ENCODE data around the gene PLEKHF1.

The PLEKHF1 gene

GRCh38 chr19:29620931-29621351, 44.3 kb upstream of the PLEKHF1 start:
- no peak for DNase-seq (ENCODE audit: low read depth in 1 of 2, low spot score in 1 of 2)
- Histone ChIP-seq H3K4me3 (replicated peaks; ENCODE audit: insufficient read depth, low read length) (no peak overlapping the region), H3K27me3 (ENCODE audit: insufficient read depth, poor library complexity, severe bottlenecking) (peaks cover 3% of the 10 kb centered on the region), H3K27ac (replicated peaks) (no peak overlapping the region)
- TF ChIP-seq GABPA (IDR thresholded peaks at IDR 0.05; ENCODE audit: low read depth) (no peak), REST (IDR thresholded peaks at IDR 0.05; ENCODE audit: insufficient replicate concordance, low read depth) (no peak), CTCF (IDR thresholded peaks at IDR 0.05; ENCODE audit: insufficient read depth, low read length) (no peak), SPI1 (IDR thresholded peaks at IDR 0.05; ENCODE audit: borderline replicate concordance, low read depth) (no peak), POLR2AphosphoS5 (IDR thresholded peaks at IDR 0.05; ENCODE audit: low read depth) (no peak)

GRCh38 chr19:29622166-29623070, 42.8 kb upstream of the PLEKHF1 start:
- TF ChIP-seq GABPA (IDR thresholded peaks at IDR 0.05; ENCODE audit: low read depth): no peak
- TF ChIP-seq REST (IDR thresholded peaks at IDR 0.05; ENCODE audit: insufficient replicate concordance, low read depth): no peak
- no peak for TF ChIP-seq SPI1 (IDR thresholded peaks at IDR 0.05; ENCODE audit: borderline replicate concordance, low read depth)
- H3K4me3 ChIP-seq (replicated peaks; ENCODE audit: insufficient read depth, low read length): no peak overlapping the region
- DNase-seq (ENCODE audit: low read depth in 1 of 2, low spot score in 1 of 2): no peak

GRCh38 chr19:29623726-29624488, 41.4 kb upstream of the PLEKHF1 start:
- Histone ChIP-seq H3K4me3 (replicated peaks; ENCODE audit: insufficient read depth, low read length) (no peak overlapping the region), H3K27me3 (ENCODE audit: insufficient read depth, poor library complexity, severe bottlenecking) (peaks cover 3% of the 10 kb centered on the region), H3K27ac (replicated peaks) (no peak overlapping the region)
- no peak for TF ChIP-seq REST (IDR thresholded peaks at IDR 0.05; ENCODE audit: insufficient replicate concordance, low read depth)
- no peak for TF ChIP-seq SPI1 (IDR thresholded peaks at IDR 0.05; ENCODE audit: borderline replicate concordance, low read depth)
- TF ChIP-seq POLR2AphosphoS5 (IDR thresholded peaks at IDR 0.05; ENCODE audit: low read depth): no peak
- no peak for TF ChIP-seq GABPA (IDR thresholded peaks at IDR 0.05; ENCODE audit: low read depth)
- no peak for TF ChIP-seq CTCF (IDR thresholded peaks at IDR 0.05; ENCODE audit: insufficient read depth, low read length)
- DNase-seq (ENCODE audit: low read depth in 1 of 2, low spot score in 1 of 2): no peak

More at GRCh38 chr19:29622166-29623070, 42.8 kb upstream of the PLEKHF1 start:
- Histone ChIP-seq H3K27ac (replicated peaks) (no peak overlapping the region), H3K27me3 (ENCODE audit: insufficient read depth, poor library complexity, severe bottlenecking) (peaks cover 3% of the 10 kb centered on the region)
